Loucy (cell line): Measurements from ENCODE around the gene LXN.

Experiments
- EZH2phosphoT487 ChIP-seq: fragments of 200-600 bp; IDR thresholded peaks from 2 replicates; pipeline ENCODE4 v1.6.1; 2018; ENCODE audit warnings: antibody characterized with exemption, mild to moderate bottlenecking, moderate library complexity, borderline replicate concordance
- TF ChIP-seq, protein P1 (sequence below): fragments of 200-600 bp; sonication (generic); conservative IDR thresholded peaks from 2 replicates; pipeline ENCODE4 v1.5.1; 2014; ENCODE audit warnings: mild to moderate bottlenecking, antibody characterized with exemption, low read length

DNA sequence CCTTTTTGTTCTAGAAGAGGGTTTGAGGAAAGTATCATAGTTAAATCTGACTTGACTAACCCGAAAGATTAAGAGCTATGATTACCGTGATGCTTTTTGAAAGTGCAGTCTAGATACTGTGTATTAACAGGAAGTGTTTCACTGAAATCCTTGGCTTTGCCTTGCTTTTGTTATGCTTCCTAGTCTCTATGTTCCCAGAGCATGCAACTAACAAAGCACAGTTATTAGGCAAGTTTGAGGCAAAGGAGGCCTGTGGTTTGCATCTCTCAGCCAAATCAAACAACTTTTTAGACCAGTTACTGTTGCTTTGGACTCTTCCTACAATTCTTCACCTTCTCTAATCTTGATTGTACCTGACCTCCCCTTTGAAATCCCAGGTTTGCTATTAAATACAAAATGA is 3.9 kb downstream of the LXN start:
- TF ChIP-seq, protein P1, sequence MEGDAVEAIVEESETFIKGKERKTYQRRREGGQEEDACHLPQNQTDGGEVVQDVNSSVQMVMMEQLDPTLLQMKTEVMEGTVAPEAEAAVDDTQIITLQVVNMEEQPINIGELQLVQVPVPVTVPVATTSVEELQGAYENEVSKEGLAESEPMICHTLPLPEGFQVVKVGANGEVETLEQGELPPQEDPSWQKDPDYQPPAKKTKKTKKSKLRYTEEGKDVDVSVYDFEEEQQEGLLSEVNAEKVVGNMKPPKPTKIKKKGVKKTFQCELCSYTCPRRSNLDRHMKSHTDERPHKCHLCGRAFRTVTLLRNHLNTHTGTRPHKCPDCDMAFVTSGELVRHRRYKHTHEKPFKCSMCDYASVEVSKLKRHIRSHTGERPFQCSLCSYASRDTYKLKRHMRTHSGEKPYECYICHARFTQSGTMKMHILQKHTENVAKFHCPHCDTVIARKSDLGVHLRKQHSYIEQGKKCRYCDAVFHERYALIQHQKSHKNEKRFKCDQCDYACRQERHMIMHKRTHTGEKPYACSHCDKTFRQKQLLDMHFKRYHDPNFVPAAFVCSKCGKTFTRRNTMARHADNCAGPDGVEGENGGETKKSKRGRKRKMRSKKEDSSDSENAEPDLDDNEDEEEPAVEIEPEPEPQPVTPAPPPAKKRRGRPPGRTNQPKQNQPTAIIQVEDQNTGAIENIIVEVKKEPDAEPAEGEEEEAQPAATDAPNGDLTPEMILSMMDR: no peak
- no peak for TF ChIP-seq EZH2phosphoT487
